Uterus (tissue), 4 donors: ENCODE results near the gene DDX4. TPM values are rescaled to one million over a fixed set of nuclear protein-coding genes. Genes with fewer than 3 reads are reported as not detected.

Source experiments
- DNase-seq, 2 donors: peaks; one replicate each; pipeline ENCODE4 v3.0.0-alpha.2; 2019 to 2020
- H3K27ac ChIP-seq, 2 donors: fragments of 200-600 bp; sonication (generic); 1 replicate in 1 of 2; 2 replicates in 1 of 2; pipeline ENCODE4 v1.5.1; 2016 to 2018
- H3K27me3 ChIP-seq, 2 donors: fragments of 200-600 bp; sonication (generic); one replicate each; pipeline ENCODE4 v1.5.1; 2018 to 2019; ENCODE audit warnings: control low read depth in 1 of 2
- H3K36me3 ChIP-seq, 2 donors: fragments of 200-600 bp; sonication (generic); one replicate each; pipeline ENCODE4 v1.5.1; 2019; ENCODE audit warnings: control low read depth in 1 of 2
- H3K4me1 ChIP-seq, 2 donors: fragments of 200-600 bp; sonication (generic); one replicate each; pipeline ENCODE4 v1.5.1; 2018 to 2019; ENCODE audit warnings: control low read depth in 1 of 2
- H3K4me3 ChIP-seq, 2 donors: fragments of 200-600 bp; sonication (generic); 1 replicate in 1 of 2; 2 replicates in 1 of 2; pipeline ENCODE4 v1.5.1; 2018 to 2019; ENCODE audit warnings: mild to moderate bottlenecking in 1 of 2
- H3K9me3 ChIP-seq, 2 donors: fragments of 200-600 bp; sonication (generic); one replicate each; pipeline ENCODE4 v1.5.1; 2019; ENCODE audit warnings: control low read depth in 1 of 2
- POLR2A ChIP-seq, 2 donors: fragments of 450-650 bp; IDR thresholded peaks; one replicate each; pipeline ENCODE4 v1.6.1; 2016; ENCODE audit warnings: antibody characterized with exemption in 2 of 2, mild to moderate bottlenecking in 1 of 2, moderate library complexity in 1 of 2
- intact Hi-C: fragments of 100-400 bp; cut with DNase I; formaldehyde crosslinking; loops from one replicate; pipeline ENCODE4 v1.15.1; 2023; ENCODE audit warnings: low total_unique reads
- small RNA-seq: library from RNA; depleted of rRNA; stranded (forward); fragments of <200 nt; gene quantifications from one replicate; pipeline ENCODE3, GENCODE V24; 2016
- total RNA-seq, 4 donors: library from RNA; depleted of rRNA in 3 of 4; stranded (reverse); fragments of >200 nt in 3 of 4; gene quantifications; one replicate each; pipeline versions ENCODE4 v1.1.0 to v1.2.4, GENCODE V29; 2014 to 2023
- TF ChIP-seq, protein P1 (sequence below), 4 experiments: fragments of 200-600 bp in 2 of 4; fragments of 450-650 bp in 2 of 4; sonication (generic) in 2 of 4; IDR thresholded peaks; one replicate each; pipeline ENCODE4 v1.5.1; 2016 to 2019; ENCODE audit warnings: antibody characterized with exemption in 4 of 4, mild to moderate bottlenecking in 2 of 4, moderate library complexity in 1 of 4
- donor health status: DM: yes; HTN: yes; CAD: no.

Gene DDX4
- total RNA-seq, 4 donors from 2014 or later = 0.48 TPM; not detected in 3

DNA sequence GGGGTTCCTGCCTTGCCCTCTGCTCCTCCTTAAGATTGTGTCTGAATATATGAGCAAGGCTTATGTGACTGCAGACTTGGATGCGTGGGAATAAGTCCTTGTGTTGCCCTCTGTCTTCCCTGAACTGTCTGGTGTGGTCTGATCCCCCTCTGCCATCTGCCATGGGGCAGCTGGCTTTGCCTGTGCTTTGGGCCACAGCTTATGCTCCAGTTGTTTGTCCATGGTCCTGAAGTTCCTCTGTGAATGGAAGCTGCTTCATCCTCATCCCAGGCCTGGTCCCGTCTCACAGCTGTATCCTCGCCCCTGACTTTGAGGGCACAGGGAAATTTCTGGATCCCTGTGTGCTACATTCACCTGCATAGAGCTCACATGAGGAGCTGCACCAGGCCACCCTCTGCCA is 128.0 kb downstream of the DDX4 start:
- no peaks in the 10 kb centered on the region for H3K36me3 ChIP-seq
- H3K27me3 ChIP-seq = no peaks in the 10 kb centered on the region
- H3K4me1 ChIP-seq = no peaks in the 10 kb centered on the region
- no peak overlapping the region for H3K4me3 ChIP-seq
- intact Hi-C loops = no loop called here
- H3K9me3 ChIP-seq = no peaks in the 10 kb centered on the region
- H3K27ac ChIP-seq = no peak overlapping the region
- TF ChIP-seq POLR2A (IDR thresholded peaks at IDR 0.05) = no peak
- TF ChIP-seq, protein P1, sequence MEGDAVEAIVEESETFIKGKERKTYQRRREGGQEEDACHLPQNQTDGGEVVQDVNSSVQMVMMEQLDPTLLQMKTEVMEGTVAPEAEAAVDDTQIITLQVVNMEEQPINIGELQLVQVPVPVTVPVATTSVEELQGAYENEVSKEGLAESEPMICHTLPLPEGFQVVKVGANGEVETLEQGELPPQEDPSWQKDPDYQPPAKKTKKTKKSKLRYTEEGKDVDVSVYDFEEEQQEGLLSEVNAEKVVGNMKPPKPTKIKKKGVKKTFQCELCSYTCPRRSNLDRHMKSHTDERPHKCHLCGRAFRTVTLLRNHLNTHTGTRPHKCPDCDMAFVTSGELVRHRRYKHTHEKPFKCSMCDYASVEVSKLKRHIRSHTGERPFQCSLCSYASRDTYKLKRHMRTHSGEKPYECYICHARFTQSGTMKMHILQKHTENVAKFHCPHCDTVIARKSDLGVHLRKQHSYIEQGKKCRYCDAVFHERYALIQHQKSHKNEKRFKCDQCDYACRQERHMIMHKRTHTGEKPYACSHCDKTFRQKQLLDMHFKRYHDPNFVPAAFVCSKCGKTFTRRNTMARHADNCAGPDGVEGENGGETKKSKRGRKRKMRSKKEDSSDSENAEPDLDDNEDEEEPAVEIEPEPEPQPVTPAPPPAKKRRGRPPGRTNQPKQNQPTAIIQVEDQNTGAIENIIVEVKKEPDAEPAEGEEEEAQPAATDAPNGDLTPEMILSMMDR (IDR thresholded peaks at IDR 0.05) = no peak
- no peak for DNase-seq

DNA sequence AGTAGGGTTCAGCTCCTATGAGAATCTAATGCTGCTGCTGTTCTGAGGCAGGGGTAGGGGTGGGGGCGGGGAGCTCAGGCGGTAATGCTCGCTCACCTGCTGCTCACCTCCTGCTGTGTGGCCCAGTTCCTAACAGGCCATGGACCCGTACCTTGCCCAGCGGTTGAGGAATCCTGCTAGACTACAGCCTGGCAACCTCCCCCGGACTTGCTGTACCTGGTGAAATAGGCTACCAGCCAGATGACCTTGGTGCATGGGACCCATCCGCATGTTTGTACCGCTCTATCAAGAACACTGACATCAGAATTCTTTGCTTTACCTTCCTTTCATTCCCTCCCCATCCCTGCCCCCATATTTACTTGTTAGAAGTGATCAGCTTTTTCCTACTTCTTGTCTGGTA is 128.6 kb downstream of the DDX4 start:
- Histone ChIP-seq H3K4me1 (no peaks in the 10 kb centered on the region), H3K9me3 (no peaks in the 10 kb centered on the region), H3K27me3 (no peaks in the 10 kb centered on the region), H3K27ac (no peak overlapping the region), H3K36me3 (no peaks in the 10 kb centered on the region), H3K4me3 (no peak overlapping the region)
- TF ChIP-seq POLR2A (IDR thresholded peaks at IDR 0.05) = no peak
- TF ChIP-seq, protein P1 (IDR thresholded peaks at IDR 0.05) = no peak
- no peak for DNase-seq
- intact Hi-C loops = no loop called here

Small RNA genes within 50 kb of the gene (small RNA-seq; reads per million reads assigned to genes)
- gene AC016632.1 = not detected
- gene RNA5SP183 = not detected

Other genes with a start within 250 kb of the DDX4 start
- 100 to 1,000 TPM in 3 of 4 donors, 10 to 100 TPM in 1; 83.4 to 297 (median 175) TPM for gene PLPP1, start 203.1 kb upstream of the DDX4 start, total RNA-seq
- 100 to 1,000 TPM in 2 of 4 donors, 10 to 100 TPM in 2; 50.5 to 175 (median 86.7) TPM for gene SLC38A9, start 25.7 kb upstream of the DDX4 start, total RNA-seq
- under 1 TPM in 1 of 4 donors, not detected in 3; 0.07 TPM for gene IL31RA, start 113.3 kb downstream of the DDX4 start, total RNA-seq